Measurements from ENCODE around the gene CDC37. TPM values are rescaled to one million over a fixed set of nuclear protein-coding genes. Genes with fewer than 3 reads are reported as not detected.

CDC37 gene
- 132 TPM for polyA plus RNA-seq (2013)

- Histone ChIP-seq H3K4me3 (ENCODE audit: control insufficient read depth in 1 of 7, extremely low read depth in 1 of 7, insufficient read depth in 4 of 7, low read depth in 2 of 7, low read length in 6 of 7) (peak within 1 kb of the TSS; percentile 72 to 100 (median 94)), H3K27me3 (replicated peaks in 2 of 5; ENCODE audit: control insufficient read depth in 4 of 5, insufficient read depth in 5 of 5, low read length in 4 of 5) (peaks cover 0 to 19% (median 0%) of the 10 kb centered on the region in 5 experiments), H3K27ac (ENCODE audit: insufficient read depth in 1 of 2, low read depth in 1 of 2, low read length in 2 of 2, poor library complexity in 1 of 2, severe bottlenecking in 2 of 2) (peak within 1 kb of the TSS; percentile 74 to 90), H3K36me3 (ENCODE audit: control insufficient read depth in 4 of 4, insufficient read depth in 4 of 4, low read length in 3 of 4) (peaks cover 0 to 10% (median 5%) of the 10 kb centered on the region in 4 experiments), H3K9me3 (ENCODE audit: control extremely low read depth in 1 of 5, control insufficient read depth in 4 of 5, insufficient read depth in 2 of 5, low read depth in 1 of 5, low read length in 4 of 5) (no peaks in the 10 kb centered on the region), H3K4me1 (ENCODE audit: control extremely low read depth in 1 of 4, control insufficient read depth in 4 of 4, insufficient read depth in 4 of 4, low read length in 3 of 4) (peaks cover 16 to 57% (median 47%) of the 10 kb centered on the region in 4 experiments)
- WGBS (ENCODE audit: insufficient coverage), result 0% methylated on average over 48 of the region's 69 CpGs
- POLR2A ChIA-PET, result interaction anchor here (0.6 to 1.7 kb wide), 2 partner anchors 15 to 192 kb away, joined by 3 to 5 read pairs; no protein-coding TSS in a partner anchor
- DNase-seq, result peak; percentile 95 to 98 (median 97)
- CTCF ChIA-PET, result interaction anchor here (0.6 to 8.5 kb wide), 15 partner anchors 11 to 294 kb away, joined by 3 to 102 read pairs (median 7); partner anchors contain the start of gene ICAM1
These were observed at the start of gene CDC37 for GRCh38 chr19:10403137-10404021. TSS of gene CDC37 (minus strand) at chr19:10403542. CDS start at chr19:10403479, 63 bp downstream.

GRCh38 chr19:10450853-10451609 lies 47.7 kb upstream of the CDC37 start:
- Histone ChIP-seq H3K9me3 (ENCODE audit: control extremely low read depth in 1 of 5, control insufficient read depth in 4 of 5, insufficient read depth in 2 of 5, low read depth in 1 of 5, low read length in 4 of 5) (no peaks in the 10 kb centered on the region), H3K27ac (ENCODE audit: insufficient read depth in 1 of 2, low read depth in 1 of 2, low read length in 2 of 2, poor library complexity in 1 of 2, severe bottlenecking in 2 of 2) (no peak overlapping the region), H3K27me3 (replicated peaks in 2 of 5; ENCODE audit: control insufficient read depth in 4 of 5, insufficient read depth in 5 of 5, low read length in 4 of 5) (peaks cover 0 to 9% (median 8%) of the 10 kb centered on the region in 5 experiments), H3K4me3 (ENCODE audit: control insufficient read depth in 1 of 7, extremely low read depth in 1 of 7, insufficient read depth in 4 of 7, low read depth in 2 of 7, low read length in 6 of 7) (no peak overlapping the region), H3K4me1 (ENCODE audit: control extremely low read depth in 1 of 4, control insufficient read depth in 4 of 4, insufficient read depth in 4 of 4, low read length in 3 of 4) (peaks cover 0 to 7% (median 0%) of the 10 kb centered on the region in 4 experiments), H3K36me3 (ENCODE audit: control insufficient read depth in 4 of 4, insufficient read depth in 4 of 4, low read length in 3 of 4) (no peaks in the 10 kb centered on the region)
- WGBS (ENCODE audit: insufficient coverage), result 76% methylated on average over 14 of the region's 25 CpGs
- POLR2A ChIA-PET, result no interaction called here
- CTCF ChIA-PET, result interaction anchor here (0.5 to 1.8 kb wide), 5 partner anchors 15 to 84 kb away, joined by 3 to 5 read pairs (median 3); no protein-coding TSS in a partner anchor
- peak in 1 of 3 donors; percentile 46 for DNase-seq

- POLR2A ChIA-PET, result no interaction called here
- H3K36me3 ChIP-seq (ENCODE audit: control insufficient read depth in 4 of 4, insufficient read depth in 4 of 4, low read length in 3 of 4), result no peaks in the 10 kb centered on the region
These were observed 47.0 kb upstream of the CDC37 start for GRCh38 chr19:10450191-10450852.

GRCh38 chr19:10449037-10449436 lies 45.7 kb upstream of the CDC37 start:
- Histone ChIP-seq H3K36me3 (ENCODE audit: control insufficient read depth in 4 of 4, insufficient read depth in 4 of 4, low read length in 3 of 4) (no peaks in the 10 kb centered on the region), H3K9me3 (ENCODE audit: control extremely low read depth in 1 of 5, control insufficient read depth in 4 of 5, insufficient read depth in 2 of 5, low read depth in 1 of 5, low read length in 4 of 5) (no peaks in the 10 kb centered on the region), H3K4me1 (ENCODE audit: control extremely low read depth in 1 of 4, control insufficient read depth in 4 of 4, insufficient read depth in 4 of 4, low read length in 3 of 4) (peaks cover 0 to 7% (median 0%) of the 10 kb centered on the region in 4 experiments), H3K27ac (ENCODE audit: insufficient read depth in 1 of 2, low read depth in 1 of 2, low read length in 2 of 2, poor library complexity in 1 of 2, severe bottlenecking in 2 of 2) (no peak overlapping the region), H3K4me3 (ENCODE audit: control insufficient read depth in 1 of 7, extremely low read depth in 1 of 7, insufficient read depth in 4 of 7, low read depth in 2 of 7, low read length in 6 of 7) (no peak overlapping the region), H3K27me3 (replicated peaks in 2 of 5; ENCODE audit: control insufficient read depth in 4 of 5, insufficient read depth in 5 of 5, low read length in 4 of 5) (peaks cover 0 to 6% (median 4%) of the 10 kb centered on the region in 5 experiments)
- ChIA-PET CTCF (no interaction called here), POLR2A (no interaction called here)
- no peak for DNase-seq
- WGBS (ENCODE audit: insufficient coverage), result 96% methylated on average over 7 of the region's 7 CpGs

More at GRCh38 chr19:10450191-10450852, 47.0 kb upstream of the CDC37 start:
- no peak for DNase-seq
- H3K27ac ChIP-seq (ENCODE audit: insufficient read depth in 1 of 2, low read depth in 1 of 2, low read length in 2 of 2, poor library complexity in 1 of 2, severe bottlenecking in 2 of 2), result no peak overlapping the region
- 88% methylated on average over 11 of the region's 14 CpGs for WGBS (ENCODE audit: insufficient coverage)
- CTCF ChIA-PET, result interaction anchor here (0.7 to 1.8 kb wide), 3 partner anchors 28 to 612 kb away, joined by 3 to 5 read pairs (median 3); no protein-coding TSS in a partner anchor
- no peak overlapping the region for H3K4me3 ChIP-seq (ENCODE audit: control insufficient read depth in 1 of 7, extremely low read depth in 1 of 7, insufficient read depth in 4 of 7, low read depth in 2 of 7, low read length in 6 of 7)
- H3K4me1 ChIP-seq (ENCODE audit: control extremely low read depth in 1 of 4, control insufficient read depth in 4 of 4, insufficient read depth in 4 of 4, low read length in 3 of 4), result peaks cover 0 to 7% (median 0%) of the 10 kb centered on the region in 4 experiments
- no peaks in the 10 kb centered on the region for H3K9me3 ChIP-seq (ENCODE audit: control extremely low read depth in 1 of 5, control insufficient read depth in 4 of 5, insufficient read depth in 2 of 5, low read depth in 1 of 5, low read length in 4 of 5)
- H3K27me3 ChIP-seq (replicated peaks in 2 of 5; ENCODE audit: control insufficient read depth in 4 of 5, insufficient read depth in 5 of 5, low read length in 4 of 5), result peaks cover 0 to 9% (median 8%) of the 10 kb centered on the region in 5 experiments

GRCh38 chr19:10442698-10443097 lies 39.4 kb upstream of the CDC37 start:
- H3K9me3 ChIP-seq (ENCODE audit: control extremely low read depth in 1 of 5, control insufficient read depth in 4 of 5, insufficient read depth in 2 of 5, low read depth in 1 of 5, low read length in 4 of 5), result no peaks in the 10 kb centered on the region
- POLR2A ChIA-PET, result no interaction called here

GRCh38 chr19:10439588-10439987 lies 36.2 kb upstream of the CDC37 start:
- POLR2A ChIA-PET, result no interaction called here
- no peak for DNase-seq
- CTCF ChIA-PET, result interaction anchor here (1.1 to 1.4 kb wide), 2 partner anchors 16 to 33 kb away, joined by 4 to 5 read pairs; no protein-coding TSS in a partner anchor
- Histone ChIP-seq H3K9me3 (ENCODE audit: control extremely low read depth in 1 of 5, control insufficient read depth in 4 of 5, insufficient read depth in 2 of 5, low read depth in 1 of 5, low read length in 4 of 5) (no peaks in the 10 kb centered on the region), H3K27ac (ENCODE audit: insufficient read depth in 1 of 2, low read depth in 1 of 2, low read length in 2 of 2, poor library complexity in 1 of 2, severe bottlenecking in 2 of 2) (no peak overlapping the region), H3K4me3 (ENCODE audit: control insufficient read depth in 1 of 7, extremely low read depth in 1 of 7, insufficient read depth in 4 of 7, low read depth in 2 of 7, low read length in 6 of 7) (no peak overlapping the region), H3K36me3 (ENCODE audit: control insufficient read depth in 4 of 4, insufficient read depth in 4 of 4, low read length in 3 of 4) (no peaks in the 10 kb centered on the region), H3K27me3 (replicated peaks in 2 of 5; ENCODE audit: control insufficient read depth in 4 of 5, insufficient read depth in 5 of 5, low read length in 4 of 5) (no peaks in the 10 kb centered on the region), H3K4me1 (ENCODE audit: control extremely low read depth in 1 of 4, control insufficient read depth in 4 of 4, insufficient read depth in 4 of 4, low read length in 3 of 4) (no peaks in the 10 kb centered on the region)
- WGBS (ENCODE audit: insufficient coverage), result 88% methylated on average over 3 of the region's 5 CpGs

More at GRCh38 chr19:10442698-10443097, 39.4 kb upstream of the CDC37 start:
- no peak overlapping the region for H3K4me3 ChIP-seq (ENCODE audit: control insufficient read depth in 1 of 7, extremely low read depth in 1 of 7, insufficient read depth in 4 of 7, low read depth in 2 of 7, low read length in 6 of 7)
- H3K27me3 ChIP-seq (replicated peaks in 2 of 5; ENCODE audit: control insufficient read depth in 4 of 5, insufficient read depth in 5 of 5, low read length in 4 of 5), result no peaks in the 10 kb centered on the region
- H3K27ac ChIP-seq (ENCODE audit: insufficient read depth in 1 of 2, low read depth in 1 of 2, low read length in 2 of 2, poor library complexity in 1 of 2, severe bottlenecking in 2 of 2), result no peak overlapping the region
- no CpG with 5 or more reads among the region's 3 CpGs for WGBS (ENCODE audit: insufficient coverage)
- H3K4me1 ChIP-seq (ENCODE audit: control extremely low read depth in 1 of 4, control insufficient read depth in 4 of 4, insufficient read depth in 4 of 4, low read length in 3 of 4), result no peaks in the 10 kb centered on the region
- no peak for DNase-seq
- no peaks in the 10 kb centered on the region for H3K36me3 ChIP-seq (ENCODE audit: control insufficient read depth in 4 of 4, insufficient read depth in 4 of 4, low read length in 3 of 4)
- CTCF ChIA-PET, result interaction anchor here (1.1 to 1.4 kb wide), 2 partner anchors 13 to 40 kb away, joined by 3 read pairs; no protein-coding TSS in a partner anchor

Measured in common myeloid progenitor, CD34-positive (primary cell).